Measurements from ENCODE around the gene FRYL.

DNA sequence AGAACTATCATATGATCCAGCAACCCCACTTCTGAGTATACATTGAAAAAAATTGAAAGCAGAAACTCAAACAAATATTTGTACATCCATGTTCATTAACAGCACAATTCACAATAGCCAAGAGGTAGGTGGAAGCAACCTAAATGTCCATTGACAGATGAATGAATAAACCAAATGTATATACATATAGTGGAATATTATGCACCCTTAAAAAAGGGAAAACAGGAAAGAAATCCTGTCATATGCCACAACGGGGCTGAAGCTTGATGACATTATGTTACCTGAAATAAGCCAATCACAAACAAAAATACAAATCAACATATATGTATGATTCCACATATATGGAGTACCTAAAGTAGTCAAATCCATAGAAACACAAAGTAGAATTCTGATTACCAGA, 222.1 kb downstream of the FRYL start:
- TF ChIP-seq, protein P1, sequence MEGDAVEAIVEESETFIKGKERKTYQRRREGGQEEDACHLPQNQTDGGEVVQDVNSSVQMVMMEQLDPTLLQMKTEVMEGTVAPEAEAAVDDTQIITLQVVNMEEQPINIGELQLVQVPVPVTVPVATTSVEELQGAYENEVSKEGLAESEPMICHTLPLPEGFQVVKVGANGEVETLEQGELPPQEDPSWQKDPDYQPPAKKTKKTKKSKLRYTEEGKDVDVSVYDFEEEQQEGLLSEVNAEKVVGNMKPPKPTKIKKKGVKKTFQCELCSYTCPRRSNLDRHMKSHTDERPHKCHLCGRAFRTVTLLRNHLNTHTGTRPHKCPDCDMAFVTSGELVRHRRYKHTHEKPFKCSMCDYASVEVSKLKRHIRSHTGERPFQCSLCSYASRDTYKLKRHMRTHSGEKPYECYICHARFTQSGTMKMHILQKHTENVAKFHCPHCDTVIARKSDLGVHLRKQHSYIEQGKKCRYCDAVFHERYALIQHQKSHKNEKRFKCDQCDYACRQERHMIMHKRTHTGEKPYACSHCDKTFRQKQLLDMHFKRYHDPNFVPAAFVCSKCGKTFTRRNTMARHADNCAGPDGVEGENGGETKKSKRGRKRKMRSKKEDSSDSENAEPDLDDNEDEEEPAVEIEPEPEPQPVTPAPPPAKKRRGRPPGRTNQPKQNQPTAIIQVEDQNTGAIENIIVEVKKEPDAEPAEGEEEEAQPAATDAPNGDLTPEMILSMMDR (conservative IDR thresholded peaks at IDR 0.05; ENCODE audit: low read depth, low read length), result no peak
- no peak for TF ChIP-seq EZH2 (IDR thresholded peaks at IDR 0.05; ENCODE audit: borderline replicate concordance, low read depth, low read length, poor library complexity, severe bottlenecking)

Data from A673 (cell line).